Stimulated activated memory B cell treated with anti-CD40 and anti-IgM and Interleukin-4, amounts not matched to agents 10 μg/mL and 1 μg/mL and 100 μg/mL, for 72 hours (primary cell): ENCODE data around the gene SF1.
A peak's percentile ranks its signal among the peaks of the same experiment; 100 is the strongest.
"Not testable (repeated sequence)": the region's sequence is repeated elsewhere in the genome, so short reads cannot be mapped to it uniquely, and the experiment has no call there.

Source experiments
- ATAC-seq: fragments of 150-1000 bp; cut with Tn5 transposase; 2 replicates; pipeline ENCODE4 v1.10.0; 2021
- H3K27ac Mint-ChIP-seq: one replicate; pipeline ENCODE4 v1.8.0; 2022; ENCODE audit warnings: mild to moderate bottlenecking, mixed read lengths
- H3K27me3 Mint-ChIP-seq: one replicate; pipeline ENCODE4 v1.8.0; 2022; ENCODE audit warnings: mixed read lengths
- H3K36me3 Mint-ChIP-seq: one replicate; pipeline ENCODE4 v1.8.0; 2022; ENCODE audit warnings: mixed read lengths
- H3K4me1 Mint-ChIP-seq: one replicate; pipeline ENCODE4 v1.8.0; 2022; ENCODE audit warnings: mixed read lengths
- H3K4me3 Mint-ChIP-seq: one replicate; pipeline ENCODE4 v1.8.0; 2022; ENCODE audit warnings: mild to moderate bottlenecking, moderate library complexity, mixed read lengths
- H3K9me3 Mint-ChIP-seq: one replicate; pipeline ENCODE4 v1.8.0; 2022; ENCODE audit warnings: mixed read lengths

SF1 gene, protein sequence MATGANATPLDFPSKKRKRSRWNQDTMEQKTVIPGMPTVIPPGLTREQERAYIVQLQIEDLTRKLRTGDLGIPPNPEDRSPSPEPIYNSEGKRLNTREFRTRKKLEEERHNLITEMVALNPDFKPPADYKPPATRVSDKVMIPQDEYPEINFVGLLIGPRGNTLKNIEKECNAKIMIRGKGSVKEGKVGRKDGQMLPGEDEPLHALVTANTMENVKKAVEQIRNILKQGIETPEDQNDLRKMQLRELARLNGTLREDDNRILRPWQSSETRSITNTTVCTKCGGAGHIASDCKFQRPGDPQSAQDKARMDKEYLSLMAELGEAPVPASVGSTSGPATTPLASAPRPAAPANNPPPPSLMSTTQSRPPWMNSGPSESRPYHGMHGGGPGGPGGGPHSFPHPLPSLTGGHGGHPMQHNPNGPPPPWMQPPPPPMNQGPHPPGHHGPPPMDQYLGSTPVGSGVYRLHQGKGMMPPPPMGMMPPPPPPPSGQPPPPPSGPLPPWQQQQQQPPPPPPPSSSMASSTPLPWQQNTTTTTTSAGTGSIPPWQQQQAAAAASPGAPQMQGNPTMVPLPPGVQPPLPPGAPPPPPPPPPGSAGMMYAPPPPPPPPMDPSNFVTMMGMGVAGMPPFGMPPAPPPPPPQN

DNA sequence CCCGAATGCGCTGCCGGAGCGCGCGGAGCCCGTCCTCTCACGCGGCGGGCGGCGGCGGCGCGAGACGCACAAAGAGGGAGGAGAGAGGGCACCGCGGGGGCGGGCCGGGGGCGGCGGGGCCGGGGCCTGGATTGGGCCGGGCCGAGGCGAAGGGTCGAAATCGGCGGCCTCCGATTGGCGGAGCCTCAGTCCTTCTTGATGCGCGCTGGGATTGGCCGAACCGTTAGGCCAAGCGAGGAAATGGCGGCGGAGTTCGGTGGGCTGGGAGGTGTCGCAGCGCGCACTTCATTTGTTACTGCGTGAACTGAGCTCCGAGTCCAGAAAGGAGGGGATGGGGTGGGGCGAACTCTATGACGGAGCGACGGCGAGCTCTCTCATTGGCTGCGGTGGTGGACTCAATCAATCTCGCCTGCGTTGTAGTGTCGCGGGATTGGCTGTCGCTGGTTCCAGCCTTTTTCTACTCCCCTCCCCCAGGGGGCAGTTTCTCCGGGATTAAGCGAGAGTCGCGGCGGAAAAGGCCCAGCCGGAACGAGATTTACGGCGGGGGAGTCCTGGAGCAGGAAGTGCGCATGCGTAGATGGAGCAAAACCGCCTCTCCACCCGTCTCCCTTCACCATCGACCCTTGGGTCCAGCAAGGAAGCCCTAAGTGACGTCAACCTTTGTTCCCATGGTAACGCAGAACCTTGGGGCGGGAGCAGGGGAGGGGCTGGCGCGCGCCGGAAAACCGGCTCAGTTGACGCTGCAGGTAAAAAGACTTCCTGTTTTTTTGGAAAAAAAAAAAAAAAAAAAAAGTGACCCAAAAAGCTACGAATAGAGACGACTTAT, at the start of gene SF1:
TSS of gene SF1 (minus strand) at position 70 of the 826 bp plus-strand sequence. CDS start 150 bp downstream, outside the sequence.
- Mint-ChIP-seq H3K27me3 (no peaks in the 10 kb centered on the region), H3K9me3 (no peaks in the 10 kb centered on the region), H3K36me3 (peaks cover 41% of the 10 kb centered on the region), H3K27ac (peak within 1 kb of the TSS; percentile 100), H3K4me1 (peaks cover 66% of the 10 kb centered on the region), H3K4me3 (peak within 1 kb of the TSS; percentile 95)
- ATAC-seq, result peak; percentile 95

- Mint-ChIP-seq H3K9me3 (no peaks in the 10 kb centered on the region), H3K36me3 (peaks cover 27% of the 10 kb centered on the region), H3K4me3 (no peak overlapping the region), H3K27ac (no peak overlapping the region), H3K27me3 (no peaks in the 10 kb centered on the region), H3K4me1 (no peaks in the 10 kb centered on the region)
- ATAC-seq, result no peak
Measured at GRCh38 chr11:64827451-64827839, 49.1 kb upstream of the SF1 start.

- no peak overlapping the region for H3K27ac Mint-ChIP-seq
- no peaks in the 10 kb centered on the region for H3K9me3 Mint-ChIP-seq
- H3K4me1 Mint-ChIP-seq, result no peaks in the 10 kb centered on the region
- peaks cover 23% of the 10 kb centered on the region for H3K36me3 Mint-ChIP-seq
- ATAC-seq, result no peak
- no peak overlapping the region for H3K4me3 Mint-ChIP-seq
- no peaks in the 10 kb centered on the region for H3K27me3 Mint-ChIP-seq
Measured at GRCh38 chr11:64826578-64827450, 48.5 kb upstream of the SF1 start.

- Mint-ChIP-seq H3K4me3 (no peak overlapping the region), H3K27me3 (no peaks in the 10 kb centered on the region), H3K27ac (no peak overlapping the region), H3K36me3 (peaks cover 21% of the 10 kb centered on the region), H3K4me1 (no peaks in the 10 kb centered on the region), H3K9me3 (no peaks in the 10 kb centered on the region)
- ATAC-seq, result no peak
Measured at GRCh38 chr11:64826062-64826461, 47.7 kb upstream of the SF1 start.

DNA sequence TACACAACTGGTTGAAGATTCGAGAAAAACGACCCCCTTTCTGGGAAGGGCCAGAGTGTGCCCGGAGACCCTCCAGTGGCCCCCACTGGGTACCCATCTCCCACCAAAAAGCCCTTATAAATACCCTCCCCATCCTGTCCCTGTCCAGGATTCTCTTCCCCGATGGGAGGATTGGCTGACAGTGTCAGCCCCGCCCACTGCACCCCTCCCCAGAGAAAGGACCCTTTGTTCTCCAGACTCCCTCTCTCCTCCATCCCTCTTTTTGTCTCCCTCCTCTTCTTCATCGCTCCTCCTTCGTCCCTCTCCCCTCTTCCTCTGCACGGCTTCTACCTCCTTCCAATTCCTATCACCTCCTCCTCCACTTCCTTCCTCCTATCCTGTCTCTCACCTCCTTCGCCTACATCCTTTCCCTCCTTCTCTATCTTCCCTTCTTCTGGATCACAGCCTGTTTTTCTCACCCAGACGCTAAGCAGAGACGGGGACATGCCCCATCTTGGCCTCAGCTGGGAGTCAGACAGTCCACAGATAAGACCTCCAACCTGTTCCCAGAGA, 45.3 kb upstream of the SF1 start:
- Mint-ChIP-seq H3K27ac (no peak overlapping the region), H3K36me3 (peaks cover 15% of the 10 kb centered on the region), H3K27me3 (no peaks in the 10 kb centered on the region), H3K9me3 (no peaks in the 10 kb centered on the region), H3K4me1 (no peaks in the 10 kb centered on the region), H3K4me3 (no peak overlapping the region)
- no peak for ATAC-seq

DNA sequence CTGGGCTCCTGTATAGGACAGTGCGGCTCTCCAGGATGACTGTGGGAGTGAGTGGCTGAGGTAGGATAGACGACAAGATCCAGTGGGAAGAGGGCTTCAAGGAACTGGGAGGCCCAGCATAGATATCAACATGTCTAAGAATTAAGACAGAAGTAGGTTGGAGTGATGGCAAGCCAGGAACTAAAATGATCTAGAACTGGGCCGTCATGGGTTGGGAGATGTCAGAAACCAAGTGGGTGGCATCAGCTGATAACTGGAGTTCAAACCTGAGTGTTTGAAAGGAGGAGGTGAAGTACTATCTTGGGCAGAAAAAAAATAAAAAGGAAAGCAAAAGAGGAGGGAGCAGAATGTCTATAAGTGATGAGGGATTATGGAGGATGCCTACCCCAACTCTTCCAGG, 39.1 kb upstream of the SF1 start:
- Mint-ChIP-seq H3K27me3 (no peaks in the 10 kb centered on the region), H3K27ac (peak overlapping the region; percentile 0), H3K4me3 (no peak overlapping the region), H3K9me3 (no peaks in the 10 kb centered on the region), H3K36me3 (no peaks in the 10 kb centered on the region), H3K4me1 (peaks cover 16% of the 10 kb centered on the region)
- no peak for ATAC-seq

DNA sequence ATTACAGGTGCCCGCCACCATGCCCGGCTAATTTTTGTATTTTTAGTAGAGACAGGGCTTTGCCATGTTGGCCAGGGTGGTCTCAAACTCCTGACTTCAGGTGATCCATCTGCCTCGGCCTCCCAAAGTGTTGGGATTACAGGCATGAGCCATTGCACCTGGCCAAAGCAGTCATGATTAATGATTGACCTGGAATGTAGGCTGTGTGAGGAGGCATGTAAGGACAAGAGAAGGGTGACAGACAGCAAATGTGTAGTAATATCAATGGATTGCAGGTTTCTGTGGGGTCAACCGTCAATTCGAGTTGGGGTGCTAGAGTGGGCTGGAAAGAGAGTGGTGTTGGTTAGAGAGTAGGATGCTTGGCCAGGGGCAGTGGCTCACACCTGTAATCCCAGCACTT, 37.1 kb upstream of the SF1 start:
- not testable (repeated sequence) for H3K27me3 Mint-ChIP-seq, H3K9me3 Mint-ChIP-seq, H3K36me3 Mint-ChIP-seq, ATAC-seq, H3K4me3 Mint-ChIP-seq, H3K27ac Mint-ChIP-seq
- peaks cover 22% of the 10 kb centered on the region for H3K4me1 Mint-ChIP-seq

GRCh38 chr11:64814712-64815187, 36.4 kb upstream of the SF1 start:
- ATAC-seq, result peak; percentile 86
- H3K27me3 Mint-ChIP-seq, result no peaks in the 10 kb centered on the region
- H3K4me3 Mint-ChIP-seq, result no peak overlapping the region
- no peaks in the 10 kb centered on the region for H3K9me3 Mint-ChIP-seq
- peaks cover 29% of the 10 kb centered on the region for H3K4me1 Mint-ChIP-seq
- H3K36me3 Mint-ChIP-seq, result no peaks in the 10 kb centered on the region
- H3K27ac Mint-ChIP-seq, result peak overlapping the region; percentile 68

DNA sequence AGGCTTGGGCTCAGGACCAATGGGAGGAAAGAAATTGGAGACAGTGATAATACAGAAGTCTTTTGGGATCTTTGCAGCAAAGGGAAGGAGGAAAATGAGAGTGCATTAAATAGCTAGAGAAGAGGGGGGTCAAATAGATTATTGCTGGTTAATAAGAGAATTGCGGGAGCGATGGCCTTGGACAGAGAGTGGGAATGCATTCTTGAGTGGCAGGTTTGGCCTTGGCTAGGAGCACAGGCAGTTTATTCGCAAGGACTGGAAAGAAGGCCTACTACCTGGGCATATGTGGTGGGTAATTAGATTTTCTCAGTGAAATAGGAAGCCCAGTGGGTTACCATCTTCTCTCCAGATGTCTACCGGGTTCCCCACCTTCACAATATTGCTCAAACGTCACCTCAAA, 35.5 kb upstream of the SF1 start:
- H3K4me1 Mint-ChIP-seq, result peaks cover 35% of the 10 kb centered on the region
- no peak for ATAC-seq
- H3K4me3 Mint-ChIP-seq, result no peak overlapping the region
- no peaks in the 10 kb centered on the region for H3K27me3 Mint-ChIP-seq
- H3K27ac Mint-ChIP-seq, result peak overlapping the region; percentile 68
- no peaks in the 10 kb centered on the region for H3K36me3 Mint-ChIP-seq
- no peaks in the 10 kb centered on the region for H3K9me3 Mint-ChIP-seq

DNA sequence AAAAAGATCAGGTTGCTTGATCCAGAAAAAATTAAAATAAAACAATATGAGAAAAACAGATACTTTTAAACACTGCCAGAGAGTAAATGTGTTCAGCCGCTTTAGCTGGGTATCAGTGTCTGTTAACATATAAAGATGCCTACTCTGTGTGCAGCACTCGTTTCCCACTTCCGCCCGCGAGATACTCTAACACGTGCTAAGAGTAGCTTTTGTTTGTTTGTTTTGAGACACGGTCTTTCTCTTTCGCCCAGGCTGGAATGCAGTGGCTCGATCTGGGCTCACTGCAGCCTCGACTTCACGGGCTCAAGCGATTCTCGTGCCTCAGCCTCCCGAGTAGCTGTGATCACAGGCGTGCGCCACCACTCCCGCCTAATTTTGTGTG, 32.5 kb upstream of the SF1 start:
- H3K27me3 Mint-ChIP-seq, result no peaks in the 10 kb centered on the region
- no peaks in the 10 kb centered on the region for H3K9me3 Mint-ChIP-seq
- ATAC-seq, result no peak
- H3K4me3 Mint-ChIP-seq, result peak overlapping the region; percentile 98
- H3K36me3 Mint-ChIP-seq, result peaks cover 22% of the 10 kb centered on the region
- peaks cover 44% of the 10 kb centered on the region for H3K4me1 Mint-ChIP-seq
- peak overlapping the region; percentile 89 for H3K27ac Mint-ChIP-seq

DNA sequence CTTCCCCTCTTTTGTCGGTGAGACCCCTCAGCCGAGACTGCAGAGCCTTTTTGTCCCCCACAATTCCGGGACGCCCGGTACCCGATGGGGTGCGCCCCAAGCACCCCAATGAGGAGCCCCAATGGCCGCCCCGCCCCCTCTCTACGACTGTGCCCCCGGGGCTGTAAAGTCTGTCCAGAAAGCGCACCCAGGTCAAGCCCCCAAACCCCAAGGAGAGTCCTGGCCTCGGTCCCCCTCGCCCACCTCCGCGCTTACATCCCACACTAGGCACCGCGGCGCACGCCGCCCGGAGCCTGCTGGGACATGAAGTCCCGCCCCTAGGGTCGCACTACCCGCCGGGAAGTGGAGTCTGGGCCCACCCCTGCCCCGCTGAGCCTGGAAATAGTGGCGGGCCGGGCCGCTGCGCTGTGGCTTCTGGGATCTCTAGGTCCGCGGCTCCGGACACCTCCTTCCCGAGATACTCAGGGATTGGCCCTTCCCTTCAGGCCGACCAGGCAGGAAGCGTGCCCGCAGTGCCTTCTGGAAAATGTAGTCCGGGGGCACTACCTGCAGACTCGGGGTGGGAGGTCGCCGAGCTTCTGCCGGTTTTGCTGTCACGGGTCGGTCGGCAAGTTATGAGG, 32.0 kb upstream of the SF1 start, which contains the start of gene MEN1:
TSS of gene MEN1 (minus strand) at position 281 of the 620 bp plus-strand sequence. CDS start 442 bp downstream, outside the sequence.
- Mint-ChIP-seq H3K9me3 (no peaks in the 10 kb centered on the region), H3K27ac (peak within 1 kb of the TSS; percentile 89), H3K4me3 (peak within 1 kb of the TSS; percentile 98), H3K36me3 (peaks cover 27% of the 10 kb centered on the region), H3K27me3 (no peaks in the 10 kb centered on the region), H3K4me1 (peaks cover 48% of the 10 kb centered on the region)
- peak; percentile 90 for ATAC-seq

DNA sequence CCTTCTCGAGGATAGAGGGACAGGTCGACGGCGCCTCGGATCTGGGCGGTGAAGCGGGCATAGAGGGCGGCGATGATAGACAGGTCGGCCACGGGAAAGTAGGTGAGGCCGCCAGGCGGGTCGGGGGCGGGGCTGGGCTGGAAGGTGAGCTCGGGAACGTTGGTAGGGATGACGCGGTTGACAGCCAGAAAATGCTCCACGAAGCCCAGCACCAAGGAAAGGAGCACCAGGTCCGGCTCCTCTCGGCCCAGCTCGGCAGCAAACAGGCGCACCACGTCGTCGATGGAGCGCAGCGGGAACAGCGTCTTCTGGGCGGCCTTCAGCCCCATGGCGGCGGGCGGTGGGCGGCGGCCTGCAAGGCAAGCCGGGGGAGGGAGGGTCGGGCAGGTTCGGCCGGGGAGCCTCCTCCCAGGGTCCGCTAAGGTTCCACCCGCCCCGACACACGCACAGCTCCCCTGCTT, 31.5 kb upstream of the SF1 start:
- peak; percentile 4 for ATAC-seq
- H3K27me3 Mint-ChIP-seq, result no peaks in the 10 kb centered on the region
- peaks cover 29% of the 10 kb centered on the region for H3K36me3 Mint-ChIP-seq
- no peaks in the 10 kb centered on the region for H3K9me3 Mint-ChIP-seq
- H3K4me3 Mint-ChIP-seq, result peak overlapping the region; percentile 98
- H3K27ac Mint-ChIP-seq, result peak overlapping the region; percentile 89
- H3K4me1 Mint-ChIP-seq, result peaks cover 46% of the 10 kb centered on the region

DNA sequence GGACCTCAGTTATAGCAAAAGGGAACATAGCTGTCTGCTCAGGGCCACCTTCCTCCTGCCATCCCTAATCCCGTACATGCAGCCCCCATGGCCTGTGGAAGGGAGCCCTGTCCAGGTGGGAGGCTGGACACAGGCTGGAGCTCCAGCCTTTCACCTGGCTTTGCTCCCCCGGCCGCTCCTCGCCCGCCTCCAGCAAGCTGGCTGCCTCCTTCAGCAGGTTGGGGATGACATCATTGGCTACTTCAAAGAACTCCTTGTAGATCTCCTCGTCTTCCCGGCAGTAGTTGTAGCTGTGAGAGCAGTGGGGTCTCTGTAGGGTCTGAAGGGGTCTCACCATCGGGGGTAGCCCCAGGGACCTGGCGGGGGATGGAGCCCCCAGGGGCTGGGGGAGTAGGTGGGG, 27.1 kb upstream of the SF1 start:
- Mint-ChIP-seq H3K9me3 (no peaks in the 10 kb centered on the region), H3K4me1 (peaks cover 56% of the 10 kb centered on the region), H3K27ac (no peak overlapping the region), H3K36me3 (peaks cover 38% of the 10 kb centered on the region), H3K4me3 (no peak overlapping the region), H3K27me3 (no peaks in the 10 kb centered on the region)
- ATAC-seq, result no peak
